Stomach (tissue), 9 donors: ENCODE results near the gene CD58. TPM values are rescaled to one million over a fixed set of nuclear protein-coding genes. Genes with fewer than 3 reads are reported as not detected.

Source experiments
- DNase-seq, 2 donors: peaks; one replicate each; pipeline versions ENCODE4 v3.0.0 to v3.0.0-alpha.2; 2013 to 2019
- H3K27ac ChIP-seq, 5 donors: fragments of 200-600 bp in 4 of 5; sonication (generic) in 4 of 5; one replicate each; pipeline ENCODE4 v1.5.1; 2013 to 2019; ENCODE audit warnings: mild to moderate bottlenecking in 1 of 5, moderate library complexity in 1 of 5
- H3K27me3 ChIP-seq, 3 donors: fragments of 200-600 bp; sonication (generic); one replicate each; pipeline ENCODE4 v1.5.1; 2017 to 2019; ENCODE audit warnings: mixed run types in 1 of 3
- H3K36me3 ChIP-seq, 4 donors: fragments of 200-600 bp; sonication (generic); 1 replicate in 3 of 4; 2 replicates in 1 of 4; pipeline ENCODE4 v1.5.1; 2016 to 2019
- H3K4me1 ChIP-seq, 4 donors: fragments of 200-600 bp; sonication (generic); one replicate each; pipeline ENCODE4 v1.5.1; 2016 to 2019
- H3K4me3 ChIP-seq, 4 donors: fragments of 200-600 bp; sonication (generic) in 3 of 4; one replicate each; pipeline ENCODE4 v1.5.1; 2016 to 2019; ENCODE audit warnings: mild to moderate bottlenecking in 1 of 4
- H3K9me3 ChIP-seq, 4 donors: fragments of 200-600 bp; sonication (generic); one replicate each; pipeline ENCODE4 v1.5.1; 2016 to 2019
- CTCF ChIP-seq, 7 experiments: fragments of 450-650 bp in 4 of 7; fragments of 200-600 bp in 3 of 7; sonication (generic) in 3 of 7; IDR thresholded peaks; one replicate each; pipeline ENCODE4 v1.5.1; 2016 to 2019; ENCODE audit warnings: antibody characterized with exemption in 7 of 7, control low read depth in 2 of 7, mild to moderate bottlenecking in 1 of 7
- EP300 ChIP-seq: sonication (generic); formaldehyde crosslinking; IDR thresholded peaks from one replicate; pipeline ENCODE4 v1.6.1; 2017; ENCODE audit warnings: antibody characterized with exemption
- POLR2A ChIP-seq, 4 donors: fragments of 450-650 bp; IDR thresholded peaks; one replicate each; pipeline ENCODE4 v1.6.1; 2016; ENCODE audit warnings: antibody characterized with exemption in 4 of 4, control low read depth in 2 of 4, mild to moderate bottlenecking in 1 of 4, moderate library complexity in 1 of 4
- POLR2AphosphoS5 ChIP-seq, 3 donors: sonication (generic); formaldehyde crosslinking; IDR thresholded peaks; one replicate each; pipeline ENCODE4 v1.6.1; 2016; ENCODE audit warnings: antibody characterized with exemption in 3 of 3
- WGBS, 5 donors: extraction: QIAGEN DNeasy Blood & Tissue Kit in 3 of 5; methylation state at CpG; one replicate each; pipeline versions ENCODE4 v1.1.5 to v1.1.7; 2013 to 2018; 5-methylcytosine and 5-hydroxymethylcytosine counted together
- intact Hi-C: fragments of 100-400 bp; cut with DNase I; formaldehyde crosslinking; loops from one replicate; pipeline ENCODE4 v1.15.1; 2023; ENCODE audit warnings: low total_unique reads
- polyA plus RNA-seq, 3 donors: library from polyadenylated mRNA; stranded (reverse); fragments of 200-250 nt; gene quantifications; one replicate each; pipeline ENCODE4 v1.2.3, GENCODE V29; 2013
- total RNA-seq, 5 donors: library from RNA; depleted of rRNA; stranded (reverse); fragments of >200 nt; gene quantifications; one replicate each; pipeline versions ENCODE4 v1.1.0 to v1.2.3, GENCODE V29; 2014 to 2016
- donor health status: healthy with polysubstance abuse.
- donor health status: Bipolar disorder and iron deficiency.
- donor health status: healthy.

The CD58 gene
- total and polyA plus RNA-seq, 8 donors, result 1.2 to 48.8 (median 8.7) TPM

GRCh38 chr1:116486424-116486823 is 84.4 kb downstream of the CD58 start:
- Histone ChIP-seq H3K27ac (no peak overlapping the region), H3K27me3 (no peaks in the 10 kb centered on the region), H3K9me3 (no peaks in the 10 kb centered on the region), H3K36me3 (no peaks in the 10 kb centered on the region), H3K4me1 (peaks cover 19 to 41% (median 21%) of the 10 kb centered on the region in 4 donors), H3K4me3 (no peak overlapping the region)
- 66 to 72% (median 69%) methylated on average over 3 of the region's 3 CpGs for WGBS, 5 donors
- intact Hi-C loops, result loop anchor here (10.0 kb wide), 1 partner anchor 122 kb away; no protein-coding TSS in a partner anchor
- no peak for DNase-seq
- TF ChIP-seq POLR2AphosphoS5 (IDR thresholded peaks at IDR 0.05) (no peak), EP300 (no peak), CTCF (IDR thresholded peaks at IDR 0.05) (no peak), POLR2A (IDR thresholded peaks at IDR 0.05) (no peak)

- H3K27ac ChIP-seq, result no peak overlapping the region
- no peaks in the 10 kb centered on the region for H3K27me3 ChIP-seq
- H3K9me3 ChIP-seq, result no peaks in the 10 kb centered on the region
- no peak for DNase-seq
- 66 to 94% (median 81%) methylated on average over 2 of the region's 2 CpGs for whole genome bisulfite sequencing, 5 donors
- no peak overlapping the region for H3K4me3 ChIP-seq
- TF ChIP-seq POLR2A (IDR thresholded peaks at IDR 0.05), result no peak
- no peak for TF ChIP-seq CTCF (IDR thresholded peaks at IDR 0.05)
- no peak for TF ChIP-seq EP300
- no peak for TF ChIP-seq POLR2AphosphoS5 (IDR thresholded peaks at IDR 0.05)
- peaks cover 19 to 41% (median 21%) of the 10 kb centered on the region in 4 donors for H3K4me1 ChIP-seq
- intact Hi-C loops, result loop anchor here (10.0 kb wide), 1 partner anchor 121 kb away; no protein-coding TSS in a partner anchor
- no peaks in the 10 kb centered on the region for H3K36me3 ChIP-seq
Observed at GRCh38 chr1:116485976-116486375, 84.8 kb downstream of the CD58 start.

- Histone ChIP-seq H3K36me3 (no peaks in the 10 kb centered on the region), H3K27me3 (no peaks in the 10 kb centered on the region), H3K4me3 (no peak overlapping the region), H3K27ac (peak overlapping the region in 2 of 5 donors; percentile 10 to 38), H3K9me3 (no peaks in the 10 kb centered on the region), H3K4me1 (peaks cover 19 to 41% (median 21%) of the 10 kb centered on the region in 4 donors)
- 35 to 43% (median 38%) methylated on average over 5 to 6 of the region's 6 CpGs for WGBS, 5 donors
- no peak for TF ChIP-seq POLR2A (IDR thresholded peaks at IDR 0.05)
- peak in 5 of 7 experiments; percentile 81 to 94 (median 90) for TF ChIP-seq CTCF (IDR thresholded peaks at IDR 0.05)
- TF ChIP-seq EP300, result no peak
- TF ChIP-seq POLR2AphosphoS5 (IDR thresholded peaks at IDR 0.05), result peak in 1 of 3 donors; percentile 67
- intact Hi-C loops, result loop anchor here (10.0 kb wide), 1 partner anchor 120 kb away; no protein-coding TSS in a partner anchor
- DNase-seq, result peak; percentile 93 to 95
Observed at GRCh38 chr1:116485071-116485735, 85.6 kb downstream of the CD58 start.

- H3K27me3 ChIP-seq, result no peaks in the 10 kb centered on the region
- H3K4me1 ChIP-seq, result peaks cover 11 to 27% (median 21%) of the 10 kb centered on the region in 4 donors
- TF ChIP-seq POLR2AphosphoS5 (IDR thresholded peaks at IDR 0.05), result peak in 2 of 3 donors; percentile 46 to 61
- TF ChIP-seq EP300, result no peak
- no peak overlapping the region for H3K4me3 ChIP-seq
- H3K27ac ChIP-seq, result peak overlapping the region in 4 of 5 donors; percentile 5 to 57 (median 34)
- DNase-seq, result peak; percentile 39 to 76
- 34 to 66% (median 56%) methylated on average over 10 to 11 of the region's 11 CpGs for WGBS, 5 donors
- H3K9me3 ChIP-seq, result no peaks in the 10 kb centered on the region
- no peaks in the 10 kb centered on the region for H3K36me3 ChIP-seq
- intact Hi-C loops, result loop anchor here (10.0 kb wide), 1 partner anchor 119 kb away; no protein-coding TSS in a partner anchor
Observed at GRCh38 chr1:116483481-116484309, 87.1 kb downstream of the CD58 start.
